SK-N-SH treated with all-trans-retinoic acid at 6 μM for 48 hours (cell line): ENCODE measurements around the gene LRRC53.

Source experiments
- ATAC-seq: fragments of 200-7000 bp; cut with Tn5 transposase; 3 replicates; pipeline ENCODE4 v1.9.1; 2020; ENCODE audit warnings: mild to moderate bottlenecking, moderate library complexity
- ARNTL ChIP-seq: fragments of 450-650 bp; formaldehyde crosslinking; IDR thresholded peaks from 2 replicates; pipeline ENCODE4 v1.5.0; 2020; ENCODE audit warnings: low read depth, mild to moderate bottlenecking, moderate library complexity, borderline replicate concordance
- BACH2 ChIP-seq: fragments of 250-450 bp; sonication (Bioruptor Pico); IDR thresholded peaks from 2 replicates; pipeline ENCODE4 v1.9.0; 2021; ENCODE audit warnings: mild to moderate bottlenecking, borderline replicate concordance
- ESRRG ChIP-seq: fragments of 250-450 bp; sonication (Bioruptor Pico); IDR thresholded peaks from 2 replicates; pipeline ENCODE4 v1.6.1; 2021; ENCODE audit warnings: mild to moderate bottlenecking
- GLIS3 ChIP-seq: fragments of 250-450 bp; sonication (Bioruptor Pico); IDR thresholded peaks from 2 replicates; pipeline ENCODE4 v1.5.0; 2020; ENCODE audit warnings: mild to moderate bottlenecking, moderate library complexity
- ISL1 ChIP-seq: fragments of 250-450 bp; sonication (Bioruptor Pico); IDR thresholded peaks from 2 replicates; pipeline ENCODE4 v2.1.2; 2022; ENCODE audit warnings: mild to moderate bottlenecking, moderate library complexity
- OSR1 ChIP-seq: fragments of 250-450 bp; sonication (Bioruptor Pico); IDR thresholded peaks from 2 replicates; pipeline ENCODE4 v1.8.0; 2022; ENCODE audit warnings: moderate library complexity, mild to moderate bottlenecking, inconsistent platforms
- PPARA ChIP-seq: fragments of 250-450 bp; sonication (Bioruptor Pico); IDR thresholded peaks from 2 replicates; pipeline ENCODE4 v1.5.0; 2020; ENCODE audit warnings: mild to moderate bottlenecking, borderline replicate concordance
- RARB ChIP-seq: fragments of 250-450 bp; sonication (Bioruptor Pico); IDR thresholded peaks from 2 replicates; pipeline ENCODE4 v1.8.0; 2021; ENCODE audit warnings: mild to moderate bottlenecking, moderate library complexity
- SNAI2 ChIP-seq: fragments of 250-450 bp; sonication (Bioruptor Pico); IDR thresholded peaks from 2 replicates; pipeline ENCODE4 v1.5.0; 2020; ENCODE audit warnings: mild to moderate bottlenecking, moderate library complexity
- TCF4 ChIP-seq: fragments of 250-450 bp; sonication (Bioruptor Pico); IDR thresholded peaks from 2 replicates; pipeline ENCODE4 v1.8.0; 2021; ENCODE audit warnings: mild to moderate bottlenecking, moderate library complexity, borderline replicate concordance
- TOX ChIP-seq: fragments of 250-450 bp; sonication (Bioruptor Pico); IDR thresholded peaks from 2 replicates; pipeline ENCODE4 v1.8.0; 2021; ENCODE audit warnings: mild to moderate bottlenecking, moderate library complexity, borderline replicate concordance
- ZC3H10 ChIP-seq: fragments of 250-450 bp; sonication (Bioruptor Pico); IDR thresholded peaks from 2 replicates; pipeline ENCODE4 v1.5.1; 2021; ENCODE audit warnings: mild to moderate bottlenecking, moderate library complexity
- ZFP3 ChIP-seq: fragments of 250-450 bp; sonication (Bioruptor Pico); IDR thresholded peaks from 2 replicates; pipeline ENCODE4 v1.5.0; 2020; ENCODE audit warnings: mild to moderate bottlenecking, moderate library complexity
- ZFP30 ChIP-seq: fragments of 450-650 bp; formaldehyde crosslinking; IDR thresholded peaks from 2 replicates; pipeline ENCODE4 v1.5.0; 2022; ENCODE audit warnings: mild to moderate bottlenecking, moderate library complexity
- ZNF565 ChIP-seq: fragments of 450-650 bp; formaldehyde crosslinking; conservative IDR thresholded peaks from 2 replicates; pipeline ENCODE4 v1.5.0; 2020; ENCODE audit warnings: low read depth, mild to moderate bottlenecking, moderate library complexity
- ZNF70 ChIP-seq: fragments of 450-650 bp; formaldehyde crosslinking; IDR thresholded peaks from 2 replicates; pipeline ENCODE4 v1.5.0; 2020; ENCODE audit warnings: mild to moderate bottlenecking, moderate library complexity
- ZNF8 ChIP-seq: fragments of 450-650 bp; formaldehyde crosslinking; IDR thresholded peaks from 2 replicates; pipeline ENCODE4 v1.5.0; 2020; ENCODE audit warnings: mild to moderate bottlenecking, moderate library complexity
- TF ChIP-seq, protein P1 (sequence below): fragments of 250-450 bp; sonication (Bioruptor Pico); IDR thresholded peaks from 2 replicates; pipeline ENCODE4 v1.5.1; 2021; ENCODE audit warnings: mild to moderate bottlenecking, moderate library complexity
- TF ChIP-seq, protein P2 (sequence below): fragments of 250-450 bp; sonication (Bioruptor Pico); IDR thresholded peaks from 2 replicates; pipeline ENCODE4 v1.8.0; 2021; ENCODE audit warnings: low read depth, mild to moderate bottlenecking, moderate library complexity, borderline replicate concordance
- TF ChIP-seq, protein P3 (sequence below): fragments of 250-450 bp; sonication (Bioruptor Pico); IDR thresholded peaks from 2 replicates; pipeline ENCODE4 v1.8.0; 2020; ENCODE audit warnings: mild to moderate bottlenecking, moderate library complexity, borderline replicate concordance
- TF ChIP-seq, protein P4 (sequence below): fragments of 250-450 bp; sonication (Bioruptor Pico); IDR thresholded peaks from 2 replicates; pipeline ENCODE4 v1.5.0; 2020; ENCODE audit warnings: mild to moderate bottlenecking, moderate library complexity

LRRC53 gene

DNA sequence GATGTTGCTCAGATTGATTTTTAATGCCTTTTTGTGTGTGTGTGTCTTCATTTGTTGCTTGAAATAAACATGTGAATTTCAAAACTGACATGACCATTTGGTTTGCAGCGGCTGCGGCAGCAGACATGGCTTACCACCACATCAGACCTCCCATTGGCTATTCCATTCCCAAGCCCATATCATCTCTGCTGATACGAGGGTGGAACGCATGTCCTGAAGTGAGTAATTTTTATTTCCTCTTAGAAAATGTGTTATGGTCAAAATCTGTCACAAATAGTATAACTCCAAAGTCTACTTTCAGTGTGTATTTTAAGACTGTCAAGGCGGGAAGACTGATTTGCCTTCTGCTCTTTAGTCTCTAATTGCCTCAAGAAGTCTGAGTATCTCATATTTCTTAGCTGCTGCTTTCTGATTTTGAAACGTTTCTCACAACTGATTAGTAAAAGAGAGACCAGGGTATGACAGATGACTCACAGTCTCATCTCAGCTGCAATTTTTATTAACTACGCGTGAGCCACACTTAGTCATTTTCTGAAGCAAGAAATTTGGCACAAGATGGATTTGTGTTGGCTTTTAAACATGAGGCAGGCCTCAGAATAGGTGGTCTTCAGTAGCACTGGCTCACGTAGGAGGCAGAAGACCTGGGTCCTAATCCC, 49.0 kb downstream of the LRRC53 start:
- 0 out of 2 replicates have a peak, but pooled peaks have one; percentile 30 for TF ChIP-seq TOX (CRISPR knock-in tag)
- 0 out of 2 replicates have a peak, but pooled peaks have one; percentile 36 for TF ChIP-seq ZC3H10
- TF ChIP-seq ZFP3 (CRISPR knock-in tag): no peak
- no peak for ATAC-seq

DNA sequence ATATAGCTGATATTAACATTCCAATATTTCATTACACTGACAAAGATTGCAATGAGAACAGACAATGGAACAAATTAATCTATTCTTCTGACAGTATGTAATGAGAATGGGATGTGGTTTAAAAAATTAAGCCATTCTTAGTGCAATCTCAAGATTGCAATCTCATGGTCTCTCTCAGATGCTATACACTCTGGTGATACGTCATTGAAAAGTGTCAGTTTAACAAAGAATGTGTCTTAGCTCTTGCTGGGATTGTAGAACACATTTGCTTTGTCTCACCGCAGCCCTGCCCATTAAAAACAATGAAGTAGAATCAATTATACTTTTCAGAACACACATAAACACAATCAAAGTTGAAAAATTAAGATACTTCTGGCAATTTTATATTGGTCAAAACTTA, 55.2 kb downstream of the LRRC53 start:
- TF ChIP-seq OSR1 (CRISPR knock-in tag) (no peak), ESRRG (no peak), ISL1 (CRISPR knock-in tag) (peak; percentile 38), ARNTL (CRISPR knock-in tag) (no peak)
- ATAC-seq: no peak

DNA sequence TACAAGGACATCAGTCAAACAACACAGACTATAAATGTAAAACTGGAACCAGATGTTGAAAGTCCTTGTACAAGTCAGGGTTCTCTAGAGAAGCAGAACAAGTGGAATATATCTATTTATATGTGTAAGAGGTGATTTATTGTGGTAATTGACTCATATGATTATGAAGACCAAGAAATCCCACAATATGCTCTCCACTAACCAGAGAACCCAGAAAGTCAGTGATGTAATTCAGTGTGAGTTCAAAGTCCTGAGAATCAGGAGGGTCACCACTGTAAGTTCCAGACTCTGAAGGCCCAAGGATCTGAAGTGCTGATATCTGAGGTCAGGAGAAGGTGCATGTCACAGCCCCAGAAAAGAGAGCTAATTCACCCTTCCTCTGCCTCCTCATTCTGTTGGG, 57.0 kb downstream of the LRRC53 start:
- TF ChIP-seq ESRRG: no peak
- no peak for TF ChIP-seq ZNF70 (CRISPR knock-in tag)
- no peak for TF ChIP-seq ZNF8 (CRISPR knock-in tag)
- no peak for TF ChIP-seq ZFP30
- no peak for TF ChIP-seq PPARA
- no peak for TF ChIP-seq GLIS3 (CRISPR knock-in tag)
- no peak for TF ChIP-seq ZFP3 (CRISPR knock-in tag)
- TF ChIP-seq, protein P1, sequence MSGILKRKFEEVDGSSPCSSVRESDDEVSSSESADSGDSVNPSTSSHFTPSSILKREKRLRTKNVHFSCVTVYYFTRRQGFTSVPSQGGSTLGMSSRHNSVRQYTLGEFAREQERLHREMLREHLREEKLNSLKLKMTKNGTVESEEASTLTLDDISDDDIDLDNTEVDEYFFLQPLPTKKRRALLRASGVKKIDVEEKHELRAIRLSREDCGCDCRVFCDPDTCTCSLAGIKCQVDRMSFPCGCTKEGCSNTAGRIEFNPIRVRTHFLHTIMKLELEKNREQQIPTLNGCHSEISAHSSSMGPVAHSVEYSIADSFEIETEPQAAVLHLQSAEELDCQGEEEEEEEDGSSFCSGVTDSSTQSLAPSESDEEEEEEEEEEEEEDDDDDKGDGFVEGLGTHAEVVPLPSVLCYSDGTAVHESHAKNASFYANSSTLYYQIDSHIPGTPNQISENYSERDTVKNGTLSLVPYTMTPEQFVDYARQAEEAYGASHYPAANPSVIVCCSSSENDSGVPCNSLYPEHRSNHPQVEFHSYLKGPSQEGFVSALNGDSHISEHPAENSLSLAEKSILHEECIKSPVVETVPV (CRISPR knock-in tag): no peak
- TF ChIP-seq TOX (CRISPR knock-in tag): no peak
- TF ChIP-seq ZNF565 (CRISPR knock-in tag): no peak
- TF ChIP-seq, protein P2, sequence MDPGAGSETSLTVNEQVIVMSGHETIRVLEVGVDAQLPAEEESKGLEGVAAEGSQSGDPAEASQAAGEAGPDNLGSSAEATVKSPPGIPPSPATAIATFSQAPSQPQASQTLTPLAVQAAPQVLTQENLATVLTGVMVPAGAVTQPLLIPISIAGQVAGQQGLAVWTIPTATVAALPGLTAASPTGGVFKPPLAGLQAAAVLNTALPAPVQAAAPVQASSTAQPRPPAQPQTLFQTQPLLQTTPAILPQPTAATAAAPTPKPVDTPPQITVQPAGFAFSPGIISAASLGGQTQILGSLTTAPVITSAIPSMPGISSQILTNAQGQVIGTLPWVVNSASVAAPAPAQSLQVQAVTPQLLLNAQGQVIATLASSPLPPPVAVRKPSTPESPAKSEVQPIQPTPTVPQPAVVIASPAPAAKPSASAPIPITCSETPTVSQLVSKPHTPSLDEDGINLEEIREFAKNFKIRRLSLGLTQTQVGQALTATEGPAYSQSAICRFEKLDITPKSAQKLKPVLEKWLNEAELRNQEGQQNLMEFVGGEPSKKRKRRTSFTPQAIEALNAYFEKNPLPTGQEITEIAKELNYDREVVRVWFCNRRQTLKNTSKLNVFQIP (CRISPR knock-in tag): no peak

DNA sequence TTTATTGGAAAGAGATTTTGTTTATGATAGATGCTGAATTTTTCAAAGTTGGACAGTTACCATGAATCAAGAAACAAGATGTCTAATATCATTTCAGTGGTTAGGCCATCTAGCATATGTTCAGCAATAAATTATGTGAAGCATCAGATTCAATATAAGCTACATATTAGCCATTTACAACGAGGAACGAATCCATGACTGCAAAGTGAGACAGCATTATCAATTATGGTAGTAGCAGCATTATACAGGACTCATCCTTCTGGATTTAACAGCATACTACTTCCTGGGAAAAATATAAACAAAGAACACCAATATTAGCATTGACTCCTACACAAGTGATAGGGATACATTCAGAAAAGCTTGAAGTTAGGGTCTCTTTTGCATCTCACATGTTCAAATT, 59.1 kb downstream of the LRRC53 start:
- no peak for ATAC-seq
- TF ChIP-seq SNAI2 (CRISPR knock-in tag): no peak
- no peak for TF ChIP-seq ZNF8 (CRISPR knock-in tag)
- no peak for TF ChIP-seq ZFP3 (CRISPR knock-in tag)
- TF ChIP-seq, protein P3, sequence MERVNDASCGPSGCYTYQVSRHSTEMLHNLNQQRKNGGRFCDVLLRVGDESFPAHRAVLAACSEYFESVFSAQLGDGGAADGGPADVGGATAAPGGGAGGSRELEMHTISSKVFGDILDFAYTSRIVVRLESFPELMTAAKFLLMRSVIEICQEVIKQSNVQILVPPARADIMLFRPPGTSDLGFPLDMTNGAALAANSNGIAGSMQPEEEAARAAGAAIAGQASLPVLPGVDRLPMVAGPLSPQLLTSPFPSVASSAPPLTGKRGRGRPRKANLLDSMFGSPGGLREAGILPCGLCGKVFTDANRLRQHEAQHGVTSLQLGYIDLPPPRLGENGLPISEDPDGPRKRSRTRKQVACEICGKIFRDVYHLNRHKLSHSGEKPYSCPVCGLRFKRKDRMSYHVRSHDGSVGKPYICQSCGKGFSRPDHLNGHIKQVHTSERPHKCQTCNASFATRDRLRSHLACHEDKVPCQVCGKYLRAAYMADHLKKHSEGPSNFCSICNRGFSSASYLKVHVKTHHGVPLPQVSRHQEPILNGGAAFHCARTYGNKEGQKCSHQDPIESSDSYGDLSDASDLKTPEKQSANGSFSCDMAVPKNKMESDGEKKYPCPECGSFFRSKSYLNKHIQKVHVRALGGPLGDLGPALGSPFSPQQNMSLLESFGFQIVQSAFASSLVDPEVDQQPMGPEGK (CRISPR knock-in tag): no peak
- no peak for TF ChIP-seq ZNF70 (CRISPR knock-in tag)
- TF ChIP-seq TOX (CRISPR knock-in tag): no peak
- TF ChIP-seq RARB: no peak
- TF ChIP-seq, protein P4, sequence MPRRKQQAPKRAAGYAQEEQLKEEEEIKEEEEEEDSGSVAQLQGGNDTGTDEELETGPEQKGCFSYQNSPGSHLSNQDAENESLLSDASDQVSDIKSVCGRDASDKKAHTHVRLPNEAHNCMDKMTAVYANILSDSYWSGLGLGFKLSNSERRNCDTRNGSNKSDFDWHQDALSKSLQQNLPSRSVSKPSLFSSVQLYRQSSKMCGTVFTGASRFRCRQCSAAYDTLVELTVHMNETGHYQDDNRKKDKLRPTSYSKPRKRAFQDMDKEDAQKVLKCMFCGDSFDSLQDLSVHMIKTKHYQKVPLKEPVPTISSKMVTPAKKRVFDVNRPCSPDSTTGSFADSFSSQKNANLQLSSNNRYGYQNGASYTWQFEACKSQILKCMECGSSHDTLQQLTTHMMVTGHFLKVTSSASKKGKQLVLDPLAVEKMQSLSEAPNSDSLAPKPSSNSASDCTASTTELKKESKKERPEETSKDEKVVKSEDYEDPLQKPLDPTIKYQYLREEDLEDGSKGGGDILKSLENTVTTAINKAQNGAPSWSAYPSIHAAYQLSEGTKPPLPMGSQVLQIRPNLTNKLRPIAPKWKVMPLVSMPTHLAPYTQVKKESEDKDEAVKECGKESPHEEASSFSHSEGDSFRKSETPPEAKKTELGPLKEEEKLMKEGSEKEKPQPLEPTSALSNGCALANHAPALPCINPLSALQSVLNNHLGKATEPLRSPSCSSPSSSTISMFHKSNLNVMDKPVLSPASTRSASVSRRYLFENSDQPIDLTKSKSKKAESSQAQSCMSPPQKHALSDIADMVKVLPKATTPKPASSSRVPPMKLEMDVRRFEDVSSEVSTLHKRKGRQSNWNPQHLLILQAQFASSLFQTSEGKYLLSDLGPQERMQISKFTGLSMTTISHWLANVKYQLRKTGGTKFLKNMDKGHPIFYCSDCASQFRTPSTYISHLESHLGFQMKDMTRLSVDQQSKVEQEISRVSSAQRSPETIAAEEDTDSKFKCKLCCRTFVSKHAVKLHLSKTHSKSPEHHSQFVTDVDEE (CRISPR knock-in tag): no peak
- no peak for TF ChIP-seq TCF4 (CRISPR knock-in tag)
- TF ChIP-seq ISL1 (CRISPR knock-in tag): no peak
- TF ChIP-seq, protein P1 (CRISPR knock-in tag): no peak
- TF ChIP-seq OSR1 (CRISPR knock-in tag): no peak
- TF ChIP-seq, protein P2 (CRISPR knock-in tag): no peak
- no peak for TF ChIP-seq ZFP30
- TF ChIP-seq ZNF565 (CRISPR knock-in tag): no peak
- TF ChIP-seq BACH2: no peak

More for the DNA sequence above, 57.0 kb downstream of the LRRC53 start:
- ATAC-seq: no peak
